GM19372 (cell line): ENCODE data around the gene SPRY4.
"Not testable (repeated sequence)": the region's sequence is repeated elsewhere in the genome, so short reads cannot be mapped to it uniquely, and the experiment has no call there.

Experiments
- ATAC-seq: cut with Tn5 transposase; IDR thresholded peaks from one replicate; pipeline ENCODE4 v1.9.1; 2021; ENCODE audit warnings: mild to moderate bottlenecking, low read depth, moderate library complexity; ENCODE audit not compliant: unreplicated experiment

The SPRY4 gene

GRCh38 chr5:142316051-142316450 is 8.8 kb downstream of the SPRY4 start:
- no peak for ATAC-seq

GRCh38 chr5:142315096-142315900 is 9.5 kb downstream of the SPRY4 start:
- ATAC-seq = no peak

- no peak for ATAC-seq
Observed at GRCh38 chr5:142314606-142315005, 10.2 kb downstream of the SPRY4 start.

- no peak for ATAC-seq
Observed at GRCh38 chr5:142314109-142314508, 10.7 kb downstream of the SPRY4 start.

- no peak for ATAC-seq
Observed at GRCh38 chr5:142313682-142314081, 11.1 kb downstream of the SPRY4 start.

GRCh38 chr5:142313275-142313674 is 11.5 kb downstream of the SPRY4 start:
- no peak for ATAC-seq

GRCh38 chr5:142312399-142312798 is 12.4 kb downstream of the SPRY4 start:
- ATAC-seq = no peak

- ATAC-seq = no peak
Observed at GRCh38 chr5:142311725-142312124, 13.1 kb downstream of the SPRY4 start.

- ATAC-seq = no peak
Observed at GRCh38 chr5:142310803-142311202, 14.0 kb downstream of the SPRY4 start.

GRCh38 chr5:142309747-142310318 is 15.0 kb downstream of the SPRY4 start:
- ATAC-seq = no peak

- ATAC-seq = no peak
Observed at GRCh38 chr5:142308358-142308757, 16.5 kb downstream of the SPRY4 start.

GRCh38 chr5:142307146-142307890 is 17.5 kb downstream of the SPRY4 start:
- no peak for ATAC-seq

- ATAC-seq = no peak
Observed at GRCh38 chr5:142306077-142306502, 18.7 kb downstream of the SPRY4 start.

GRCh38 chr5:142305211-142305610 is 19.6 kb downstream of the SPRY4 start:
- no peak for ATAC-seq

- ATAC-seq = no peak
Observed at GRCh38 chr5:142304013-142304701, 20.7 kb downstream of the SPRY4 start.

GRCh38 chr5:142303565-142303964 is 21.3 kb downstream of the SPRY4 start:
- ATAC-seq = no peak

- no peak for ATAC-seq
Observed at GRCh38 chr5:142301540-142301939, 23.3 kb downstream of the SPRY4 start.

- ATAC-seq = no peak
Observed at GRCh38 chr5:142300677-142301076, 24.1 kb downstream of the SPRY4 start.

- ATAC-seq = no peak
Observed at GRCh38 chr5:142298789-142299188, 26.0 kb downstream of the SPRY4 start.

GRCh38 chr5:142297786-142298185 is 27.0 kb downstream of the SPRY4 start:
- not testable (repeated sequence) for ATAC-seq

- no peak for ATAC-seq
Observed at GRCh38 chr5:142296914-142297417, 27.9 kb downstream of the SPRY4 start.
